ENCODE data around the gene MYH7.
"Not testable (repeated sequence)": the region's sequence is repeated elsewhere in the genome, so short reads cannot be mapped to it uniquely, and the experiment has no call there.

GRCh38 chr14:23389871-23390270 is 45.6 kb downstream of the MYH7 start:
- TF ChIP-seq CTCF, POLR2A (IDR thresholded peaks at IDR 0.05): not testable (repeated sequence)

All from ovary (tissue), 3 donors.